ENCODE data around the gene ARF1.

- TF ChIP-seq, protein P1, sequence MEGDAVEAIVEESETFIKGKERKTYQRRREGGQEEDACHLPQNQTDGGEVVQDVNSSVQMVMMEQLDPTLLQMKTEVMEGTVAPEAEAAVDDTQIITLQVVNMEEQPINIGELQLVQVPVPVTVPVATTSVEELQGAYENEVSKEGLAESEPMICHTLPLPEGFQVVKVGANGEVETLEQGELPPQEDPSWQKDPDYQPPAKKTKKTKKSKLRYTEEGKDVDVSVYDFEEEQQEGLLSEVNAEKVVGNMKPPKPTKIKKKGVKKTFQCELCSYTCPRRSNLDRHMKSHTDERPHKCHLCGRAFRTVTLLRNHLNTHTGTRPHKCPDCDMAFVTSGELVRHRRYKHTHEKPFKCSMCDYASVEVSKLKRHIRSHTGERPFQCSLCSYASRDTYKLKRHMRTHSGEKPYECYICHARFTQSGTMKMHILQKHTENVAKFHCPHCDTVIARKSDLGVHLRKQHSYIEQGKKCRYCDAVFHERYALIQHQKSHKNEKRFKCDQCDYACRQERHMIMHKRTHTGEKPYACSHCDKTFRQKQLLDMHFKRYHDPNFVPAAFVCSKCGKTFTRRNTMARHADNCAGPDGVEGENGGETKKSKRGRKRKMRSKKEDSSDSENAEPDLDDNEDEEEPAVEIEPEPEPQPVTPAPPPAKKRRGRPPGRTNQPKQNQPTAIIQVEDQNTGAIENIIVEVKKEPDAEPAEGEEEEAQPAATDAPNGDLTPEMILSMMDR (tag by site-specific recombination; IDR thresholded peaks at IDR 0.05) = no peak
- TF ChIP-seq MYNN (tag by site-specific recombination; IDR thresholded peaks at IDR 0.05; ENCODE audit: borderline replicate concordance) (no peak), ZNF274 (IDR thresholded peaks at IDR 0.05; ENCODE audit: low read length) (no peak), ZNF274 (tag by site-specific recombination; IDR thresholded peaks at IDR 0.05; ENCODE audit: borderline replicate concordance) (no peak), ZNF169 (tag by site-specific recombination; IDR thresholded peaks at IDR 0.05) (no peak), YY1 (tag by site-specific recombination; IDR thresholded peaks at IDR 0.05) (no peak), ZBTB7A (tag by site-specific recombination; IDR thresholded peaks at IDR 0.05; ENCODE audit: low read depth) (no peak), ZNF292 (tag by site-specific recombination; IDR thresholded peaks at IDR 0.05; ENCODE audit: borderline replicate concordance, low read depth) (no peak), ZBTB48 (tag by site-specific recombination; IDR thresholded peaks at IDR 0.05) (no peak), REPIN1 (tag by site-specific recombination; IDR thresholded peaks at IDR 0.05; ENCODE audit: low read depth) (no peak)
- TF ChIP-seq, protein P2, sequence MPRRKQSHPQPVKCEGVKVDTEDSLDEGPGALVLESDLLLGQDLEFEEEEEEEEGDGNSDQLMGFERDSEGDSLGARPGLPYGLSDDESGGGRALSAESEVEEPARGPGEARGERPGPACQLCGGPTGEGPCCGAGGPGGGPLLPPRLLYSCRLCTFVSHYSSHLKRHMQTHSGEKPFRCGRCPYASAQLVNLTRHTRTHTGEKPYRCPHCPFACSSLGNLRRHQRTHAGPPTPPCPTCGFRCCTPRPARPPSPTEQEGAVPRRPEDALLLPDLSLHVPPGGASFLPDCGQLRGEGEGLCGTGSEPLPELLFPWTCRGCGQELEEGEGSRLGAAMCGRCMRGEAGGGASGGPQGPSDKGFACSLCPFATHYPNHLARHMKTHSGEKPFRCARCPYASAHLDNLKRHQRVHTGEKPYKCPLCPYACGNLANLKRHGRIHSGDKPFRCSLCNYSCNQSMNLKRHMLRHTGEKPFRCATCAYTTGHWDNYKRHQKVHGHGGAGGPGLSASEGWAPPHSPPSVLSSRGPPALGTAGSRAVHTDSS (tag by site-specific recombination; IDR thresholded peaks at IDR 0.05) = no peak
- TF ChIP-seq, protein P3, sequence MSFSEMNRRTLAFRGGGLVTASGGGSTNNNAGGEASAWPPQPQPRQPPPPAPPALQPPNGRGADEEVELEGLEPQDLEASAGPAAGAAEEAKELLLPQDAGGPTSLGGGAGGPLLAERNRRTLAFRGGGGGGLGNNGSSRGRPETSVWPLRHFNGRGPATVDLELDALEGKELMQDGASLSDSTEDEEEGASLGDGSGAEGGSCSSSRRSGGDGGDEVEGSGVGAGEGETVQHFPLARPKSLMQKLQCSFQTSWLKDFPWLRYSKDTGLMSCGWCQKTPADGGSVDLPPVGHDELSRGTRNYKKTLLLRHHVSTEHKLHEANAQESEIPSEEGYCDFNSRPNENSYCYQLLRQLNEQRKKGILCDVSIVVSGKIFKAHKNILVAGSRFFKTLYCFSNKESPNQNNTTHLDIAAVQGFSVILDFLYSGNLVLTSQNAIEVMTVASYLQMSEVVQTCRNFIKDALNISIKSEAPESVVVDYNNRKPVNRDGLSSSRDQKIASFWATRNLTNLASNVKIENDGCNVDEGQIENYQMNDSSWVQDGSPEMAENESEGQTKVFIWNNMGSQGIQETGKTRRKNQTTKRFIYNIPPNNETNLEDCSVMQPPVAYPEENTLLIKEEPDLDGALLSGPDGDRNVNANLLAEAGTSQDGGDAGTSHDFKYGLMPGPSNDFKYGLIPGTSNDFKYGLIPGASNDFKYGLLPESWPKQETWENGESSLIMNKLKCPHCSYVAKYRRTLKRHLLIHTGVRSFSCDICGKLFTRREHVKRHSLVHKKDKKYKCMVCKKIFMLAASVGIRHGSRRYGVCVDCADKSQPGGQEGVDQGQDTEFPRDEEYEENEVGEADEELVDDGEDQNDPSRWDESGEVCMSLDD (tag by site-specific recombination; IDR thresholded peaks at IDR 0.05) = no peak
Measured at GRCh38 chr1:228070173-228070572, 12.3 kb upstream of the ARF1 start.

Measured in HEK293 (cell line).